Muscle layer of duodenum (tissue), 2 donors: Measurements from ENCODE around the gene MAST4.

Source experiments
- H3K27ac ChIP-seq: one replicate; pipeline ENCODE4 v1.7.0; 2013; ENCODE audit warnings: mild to moderate bottlenecking, low read length
- H3K27me3 ChIP-seq: one replicate; pipeline ENCODE4 v1.7.0; 2013; ENCODE audit warnings: low read depth, mild to moderate bottlenecking, control low read depth, low read length
- H3K36me3 ChIP-seq, 2 donors: one replicate each; pipeline ENCODE4 v1.7.0; 2013; ENCODE audit warnings: low read length in 2 of 2, control low read depth in 1 of 2, mild to moderate bottlenecking in 1 of 2; ENCODE audit not compliant: insufficient read depth in 2 of 2, control insufficient read depth in 1 of 2
- H3K4me1 ChIP-seq, 2 donors: one replicate each; pipeline ENCODE4 v1.7.0; 2013; ENCODE audit warnings: low read length in 2 of 2, mild to moderate bottlenecking in 2 of 2, control low read depth in 1 of 2, moderate library complexity in 1 of 2; ENCODE audit not compliant: insufficient read depth in 2 of 2, control insufficient read depth in 1 of 2
- H3K4me3 ChIP-seq, 2 donors: one replicate each; pipeline ENCODE4 v1.7.0; 2013; ENCODE audit warnings: low read length in 2 of 2, low read depth in 1 of 2, mild to moderate bottlenecking in 1 of 2
- H3K9me3 ChIP-seq, 2 donors: one replicate each; pipeline ENCODE4 v1.7.0; 2013; ENCODE audit warnings: low read length in 2 of 2, control low read depth in 1 of 2, mild to moderate bottlenecking in 1 of 2; ENCODE audit not compliant: control insufficient read depth in 1 of 2
- donor health status: healthy.

MAST4 gene

GRCh38 chr5:66608501-66608900, 12.3 kb downstream of the MAST4 start:
- no peaks in the 10 kb centered on the region for H3K4me1 ChIP-seq
- no peaks in the 10 kb centered on the region for H3K36me3 ChIP-seq

GRCh38 chr5:66609615-66610014, 13.4 kb downstream of the MAST4 start:
- Histone ChIP-seq H3K27me3 (no peaks in the 10 kb centered on the region), H3K27ac (no peak overlapping the region), H3K4me3 (no peak overlapping the region), H3K4me1 (no peaks in the 10 kb centered on the region), H3K36me3 (no peaks in the 10 kb centered on the region), H3K9me3 (no peaks in the 10 kb centered on the region)

More at GRCh38 chr5:66608501-66608900, 12.3 kb downstream of the MAST4 start:
- Histone ChIP-seq H3K27me3 (no peaks in the 10 kb centered on the region), H3K27ac (no peak overlapping the region), H3K4me3 (no peak overlapping the region), H3K9me3 (no peaks in the 10 kb centered on the region)

GRCh38 chr5:66612226-66612625, 16.0 kb downstream of the MAST4 start:
- H3K4me1 ChIP-seq, result no peaks in the 10 kb centered on the region
- H3K9me3 ChIP-seq, result no peaks in the 10 kb centered on the region
- H3K36me3 ChIP-seq, result no peaks in the 10 kb centered on the region
- no peak overlapping the region for H3K4me3 ChIP-seq
- no peak overlapping the region for H3K27ac ChIP-seq
- H3K27me3 ChIP-seq, result no peaks in the 10 kb centered on the region

GRCh38 chr5:66615136-66615535, 18.9 kb downstream of the MAST4 start:
- H3K36me3 ChIP-seq, result no peaks in the 10 kb centered on the region
- no peak overlapping the region for H3K4me3 ChIP-seq
- H3K27me3 ChIP-seq, result no peaks in the 10 kb centered on the region
- no peaks in the 10 kb centered on the region for H3K4me1 ChIP-seq
- no peaks in the 10 kb centered on the region for H3K9me3 ChIP-seq
- no peak overlapping the region for H3K27ac ChIP-seq

GRCh38 chr5:66615894-66616293, 19.7 kb downstream of the MAST4 start:
- Histone ChIP-seq H3K4me3 (no peak overlapping the region), H3K36me3 (no peaks in the 10 kb centered on the region), H3K9me3 (no peaks in the 10 kb centered on the region), H3K27ac (no peak overlapping the region), H3K4me1 (no peaks in the 10 kb centered on the region), H3K27me3 (no peaks in the 10 kb centered on the region)

- Histone ChIP-seq H3K27me3 (no peaks in the 10 kb centered on the region), H3K4me1 (no peaks in the 10 kb centered on the region), H3K9me3 (no peaks in the 10 kb centered on the region), H3K27ac (no peak overlapping the region), H3K4me3 (no peak overlapping the region), H3K36me3 (no peaks in the 10 kb centered on the region)
Observed at GRCh38 chr5:66616520-66617225, 20.5 kb downstream of the MAST4 start.

- Histone ChIP-seq H3K4me1 (no peaks in the 10 kb centered on the region), H3K27ac (no peak overlapping the region), H3K9me3 (no peaks in the 10 kb centered on the region), H3K4me3 (no peak overlapping the region), H3K36me3 (no peaks in the 10 kb centered on the region), H3K27me3 (no peaks in the 10 kb centered on the region)
Observed at GRCh38 chr5:66617226-66617861, 21.2 kb downstream of the MAST4 start.

- H3K9me3 ChIP-seq, result no peaks in the 10 kb centered on the region
- no peak overlapping the region for H3K27ac ChIP-seq
- H3K4me1 ChIP-seq, result no peaks in the 10 kb centered on the region
- H3K4me3 ChIP-seq, result no peak overlapping the region
- no peaks in the 10 kb centered on the region for H3K36me3 ChIP-seq
- no peaks in the 10 kb centered on the region for H3K27me3 ChIP-seq
Observed at GRCh38 chr5:66617991-66618768, 22.0 kb downstream of the MAST4 start.

- no peaks in the 10 kb centered on the region for H3K36me3 ChIP-seq
- no peak overlapping the region for H3K27ac ChIP-seq
- H3K27me3 ChIP-seq, result no peaks in the 10 kb centered on the region
- no peak overlapping the region for H3K4me3 ChIP-seq
- H3K9me3 ChIP-seq, result no peaks in the 10 kb centered on the region
- H3K4me1 ChIP-seq, result no peaks in the 10 kb centered on the region
Observed at GRCh38 chr5:66620711-66621110, 24.5 kb downstream of the MAST4 start.

GRCh38 chr5:66621146-66621545, 25.0 kb downstream of the MAST4 start:
- Histone ChIP-seq H3K9me3 (no peaks in the 10 kb centered on the region), H3K4me3 (no peak overlapping the region), H3K27me3 (no peaks in the 10 kb centered on the region), H3K4me1 (no peaks in the 10 kb centered on the region), H3K36me3 (no peaks in the 10 kb centered on the region), H3K27ac (no peak overlapping the region)

- Histone ChIP-seq H3K27me3 (no peaks in the 10 kb centered on the region), H3K9me3 (no peaks in the 10 kb centered on the region), H3K27ac (no peak overlapping the region), H3K4me3 (no peak overlapping the region), H3K36me3 (no peaks in the 10 kb centered on the region), H3K4me1 (no peaks in the 10 kb centered on the region)
Observed at GRCh38 chr5:66621736-66622135, 25.5 kb downstream of the MAST4 start.
